Thyroid gland (tissue), 4 donors: ENCODE results near the gene HCN2.

Source experiments
- CTCF ChIP-seq, 6 experiments: fragments of 200-600 bp in 3 of 6; fragments of 450-650 bp in 3 of 6; sonication (generic) in 3 of 6; IDR thresholded peaks; one replicate each; pipeline ENCODE4 v1.5.1; 2016 to 2019; ENCODE audit warnings: antibody characterized with exemption in 6 of 6, mild to moderate bottlenecking in 2 of 6, inconsistent platforms in 1 of 6, moderate library complexity in 1 of 6
- POLR2A ChIP-seq, 2 donors: fragments of 450-650 bp; IDR thresholded peaks; one replicate each; pipeline ENCODE4 v1.6.1; 2017; ENCODE audit warnings: antibody characterized with exemption in 2 of 2, mild to moderate bottlenecking in 2 of 2, moderate library complexity in 1 of 2

GRCh38 chr19:575527-576506, 13.9 kb upstream of the HCN2 start:
- TF ChIP-seq CTCF (IDR thresholded peaks at IDR 0.05) (no peak), POLR2A (IDR thresholded peaks at IDR 0.05) (no peak)
